ENCODE results near the gene PNMA6F. TPM values are rescaled to one million over a fixed set of nuclear protein-coding genes. Genes with fewer than 3 reads are reported as not detected.

The PNMA6F gene
- total RNA-seq, 2 experiments from 2014 or later, result not detected

GRCh38 chrX:153361781-153362397 lies 40.3 kb upstream of the PNMA6F start:
- ChIA-PET POLR2A (no interaction called here), CTCF (no interaction called here)
- ATAC-seq (ENCODE audit: poor library complexity) (no peak), DNase-seq (no peak)
- intact Hi-C loops (cut with DNase I, micrococcal nuclease), result no loop called here
- Histone ChIP-seq H3K27me3 (ENCODE audit: control insufficient read depth in 1 of 2, insufficient read depth in 2 of 2, low read length in 2 of 2) (no peaks in the 10 kb centered on the region), H3K4me3 (ENCODE audit: low read length) (no peak overlapping the region), H3K9me3 (ENCODE audit: control insufficient read depth in 1 of 2, insufficient read depth in 1 of 2, low read length in 2 of 2) (peaks cover 0 to 7% of the 10 kb centered on the region in 2 experiments), H3K4me1 (ENCODE audit: insufficient read depth, low read length) (no peaks in the 10 kb centered on the region), H3K27ac (ENCODE audit: low read depth in 1 of 2, low read length in 2 of 2) (no peak overlapping the region), H3K36me3 (ENCODE audit: insufficient read depth, low read length) (no peaks in the 10 kb centered on the region)
- no peaks in the 10 kb centered on the region for H3K4me1 Mint-ChIP-seq (ENCODE audit: low read depth)
- no peak overlapping the region for H3K4me3 Mint-ChIP-seq
- no peak overlapping the region for H3K27ac Mint-ChIP-seq
- H3K9me3 Mint-ChIP-seq, result no peaks in the 10 kb centered on the region
- no peak for TF ChIP-seq CTCF (IDR thresholded peaks at IDR 0.05)
- no peaks in the 10 kb centered on the region for H3K27me3 Mint-ChIP-seq
- peaks cover 9% of the 10 kb centered on the region for H3K36me3 Mint-ChIP-seq (ENCODE audit: low read depth)

- TF ChIP-seq CTCF (IDR thresholded peaks at IDR 0.05), result no peak
- POLR2A ChIA-PET, result no interaction called here
- peaks cover 9% of the 10 kb centered on the region for H3K36me3 Mint-ChIP-seq (ENCODE audit: low read depth)
- CTCF ChIA-PET, result no interaction called here
- no peak overlapping the region for H3K27ac ChIP-seq (ENCODE audit: low read depth in 1 of 2, low read length in 2 of 2)
- H3K27ac Mint-ChIP-seq, result no peak overlapping the region
- H3K27me3 ChIP-seq (ENCODE audit: control insufficient read depth in 1 of 2, insufficient read depth in 2 of 2, low read length in 2 of 2), result no peaks in the 10 kb centered on the region
- H3K36me3 ChIP-seq (ENCODE audit: insufficient read depth, low read length), result no peaks in the 10 kb centered on the region
- no peaks in the 10 kb centered on the region for H3K4me1 ChIP-seq (ENCODE audit: insufficient read depth, low read length)
- H3K4me1 Mint-ChIP-seq (ENCODE audit: low read depth), result no peaks in the 10 kb centered on the region
- intact Hi-C loops (cut with DNase I, micrococcal nuclease), result no loop called here
- DNase-seq (no peak), ATAC-seq (ENCODE audit: poor library complexity) (no peak)
- H3K27me3 Mint-ChIP-seq, result no peaks in the 10 kb centered on the region
- H3K9me3 ChIP-seq (ENCODE audit: control insufficient read depth in 1 of 2, insufficient read depth in 1 of 2, low read length in 2 of 2), result peaks cover 0 to 15% of the 10 kb centered on the region in 2 experiments
- H3K9me3 Mint-ChIP-seq, result no peaks in the 10 kb centered on the region
- H3K4me3 ChIP-seq (ENCODE audit: low read length), result no peak overlapping the region
- H3K4me3 Mint-ChIP-seq, result no peak overlapping the region
Observed at GRCh38 chrX:153357877-153358276, 36.3 kb upstream of the PNMA6F start.

- Histone ChIP-seq H3K4me1 (ENCODE audit: insufficient read depth, low read length) (no peaks in the 10 kb centered on the region), H3K27me3 (ENCODE audit: control insufficient read depth in 1 of 2, insufficient read depth in 2 of 2, low read length in 2 of 2) (no peaks in the 10 kb centered on the region), H3K27ac (ENCODE audit: low read depth in 1 of 2, low read length in 2 of 2) (no peak overlapping the region), H3K36me3 (ENCODE audit: insufficient read depth, low read length) (peaks cover 12% of the 10 kb centered on the region), H3K9me3 (ENCODE audit: control insufficient read depth in 1 of 2, insufficient read depth in 1 of 2, low read length in 2 of 2) (peaks cover 0 to 15% of the 10 kb centered on the region in 2 experiments), H3K4me3 (ENCODE audit: low read length) (no peak overlapping the region)
- no peak for DNase-seq
- no peaks in the 10 kb centered on the region for H3K27me3 Mint-ChIP-seq
- H3K4me3 Mint-ChIP-seq, result no peak overlapping the region
- H3K4me1 Mint-ChIP-seq (ENCODE audit: low read depth), result no peaks in the 10 kb centered on the region
- intact Hi-C loops (cut with DNase I, micrococcal nuclease), result no loop called here
- H3K9me3 Mint-ChIP-seq, result no peaks in the 10 kb centered on the region
- ChIA-PET POLR2A (no interaction called here), CTCF (no interaction called here)
- no peak overlapping the region for H3K27ac Mint-ChIP-seq
- H3K36me3 Mint-ChIP-seq (ENCODE audit: low read depth), result peaks cover 36% of the 10 kb centered on the region
- TF ChIP-seq CTCF (IDR thresholded peaks at IDR 0.05), result no peak
- no peak for ATAC-seq (ENCODE audit: poor library complexity)
Observed at GRCh38 chrX:153353416-153353815, 31.8 kb upstream of the PNMA6F start.

All from CD4-positive, alpha-beta T cell (primary cell).